Stimulated activated CD4-positive, alpha-beta T cell treated with anti-CD3 and anti-CD28 coated beads, Interleukin-12 subunit alpha, Interleukin-12 subunit beta, amount 100 ng/mL, for 4 hours (primary cell): ENCODE results near the gene EPS15.
"Not testable (repeated sequence)": the region's sequence is repeated elsewhere in the genome, so short reads cannot be mapped to it uniquely, and the experiment has no call there.

Source experiments
- DNase-seq: peaks from one replicate; pipeline ENCODE4 v3.0.0-alpha.2; 2020

The EPS15 gene

DNA sequence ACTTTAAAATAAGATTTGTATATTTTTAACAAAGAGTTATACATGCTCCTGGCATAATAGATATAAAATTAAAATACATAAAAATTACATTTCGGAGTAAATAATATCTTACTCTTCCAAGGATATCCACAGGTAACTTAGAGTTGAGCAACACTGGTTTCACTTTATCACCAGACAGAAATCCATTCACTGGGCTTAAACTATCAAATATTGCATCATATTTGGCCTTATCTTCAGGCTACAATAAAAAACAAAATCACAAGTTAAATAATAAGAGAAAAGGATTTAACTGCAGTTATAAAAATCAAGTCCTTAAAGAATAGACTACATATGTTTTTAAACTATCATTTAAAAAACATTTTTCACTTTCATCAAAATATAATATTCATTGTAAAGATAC is 55.5 kb downstream of the EPS15 start:
- no peak for DNase-seq

DNA sequence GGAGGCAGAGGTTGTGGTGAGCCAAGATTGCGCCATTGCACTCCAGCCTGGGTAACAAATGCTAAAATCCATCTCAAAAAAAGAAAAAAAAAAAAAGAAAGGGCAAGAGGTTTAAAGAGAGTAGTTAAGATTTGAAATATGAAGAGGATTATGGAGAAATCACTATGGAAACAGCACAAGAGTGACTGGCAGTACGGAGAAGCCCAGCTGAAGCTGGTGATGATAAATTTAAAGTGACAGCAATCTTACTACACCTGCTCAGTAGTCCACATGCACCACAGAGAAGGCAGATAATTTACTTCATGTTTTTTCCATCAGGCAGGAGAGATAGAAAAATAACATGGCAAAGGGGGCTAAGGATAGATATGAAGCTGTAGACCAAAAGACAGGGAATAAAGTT is 56.8 kb downstream of the EPS15 start:
- DNase-seq, result not testable (repeated sequence)

DNA sequence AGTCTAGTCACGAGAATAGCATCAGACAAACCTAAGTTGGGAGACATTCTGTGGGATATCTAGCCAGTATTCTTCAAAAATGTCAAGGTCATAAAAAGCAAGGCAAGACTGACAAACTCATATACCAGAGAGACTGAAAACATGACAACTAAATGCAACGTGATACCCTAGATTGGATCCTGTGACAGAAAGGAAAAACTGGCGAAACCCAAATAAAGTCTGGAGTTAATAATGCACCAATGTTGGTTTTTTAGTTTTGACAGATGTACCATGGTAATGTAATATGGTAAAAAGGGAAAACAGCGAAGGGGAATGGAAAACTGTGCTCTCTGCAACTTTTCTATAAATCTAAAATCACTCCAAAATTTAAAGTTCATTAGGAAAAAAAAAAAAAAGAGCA is 64.5 kb downstream of the EPS15 start:
- DNase-seq, result no peak

DNA sequence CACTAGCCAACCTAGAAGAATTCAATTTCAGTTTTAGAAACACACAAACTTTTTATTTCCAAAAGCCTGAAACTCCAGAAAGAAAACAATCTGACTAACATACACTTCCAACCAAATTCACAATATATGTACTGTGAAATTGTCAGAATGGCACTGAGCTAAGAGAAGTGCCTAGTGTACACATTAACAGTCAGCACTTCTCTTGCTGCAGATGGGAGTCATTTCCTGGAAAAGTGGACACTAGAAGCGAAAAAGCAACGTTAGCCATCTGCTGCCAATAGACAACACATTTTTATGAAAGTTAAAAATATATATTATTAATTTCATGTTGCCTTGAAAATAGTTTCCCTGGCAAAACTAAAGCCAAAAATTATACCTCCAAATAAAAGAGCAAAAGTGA is 66.1 kb downstream of the EPS15 start:
- DNase-seq, result no peak

DNA sequence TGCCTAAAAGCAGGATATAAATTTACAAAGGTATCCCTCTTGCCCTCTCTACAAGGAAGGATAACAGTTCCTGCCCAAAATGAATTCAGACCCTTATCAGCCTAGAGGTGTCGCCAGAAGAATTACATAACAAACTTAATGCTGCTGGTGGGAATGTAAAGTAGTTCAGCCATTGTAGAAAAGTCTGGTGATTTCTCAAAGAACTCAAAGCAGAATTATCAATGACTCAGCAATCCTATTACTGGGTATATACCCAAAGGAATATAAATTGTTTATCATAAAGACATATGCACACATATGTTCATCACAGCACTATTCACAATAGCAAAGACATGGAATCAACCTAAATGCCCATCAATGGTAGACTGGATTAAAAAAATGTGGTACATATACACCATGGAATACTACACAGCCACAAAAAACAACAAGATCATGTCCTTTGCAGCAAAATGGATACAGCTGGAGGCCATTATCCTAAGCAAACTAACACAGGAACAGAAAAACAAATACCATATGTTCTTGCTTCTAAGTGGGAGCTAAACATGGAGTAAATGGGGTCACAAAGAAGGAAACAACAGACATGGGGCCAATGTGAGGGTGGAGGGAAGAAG is 70.1 kb downstream of the EPS15 start:
- DNase-seq, result not testable (repeated sequence)

DNA sequence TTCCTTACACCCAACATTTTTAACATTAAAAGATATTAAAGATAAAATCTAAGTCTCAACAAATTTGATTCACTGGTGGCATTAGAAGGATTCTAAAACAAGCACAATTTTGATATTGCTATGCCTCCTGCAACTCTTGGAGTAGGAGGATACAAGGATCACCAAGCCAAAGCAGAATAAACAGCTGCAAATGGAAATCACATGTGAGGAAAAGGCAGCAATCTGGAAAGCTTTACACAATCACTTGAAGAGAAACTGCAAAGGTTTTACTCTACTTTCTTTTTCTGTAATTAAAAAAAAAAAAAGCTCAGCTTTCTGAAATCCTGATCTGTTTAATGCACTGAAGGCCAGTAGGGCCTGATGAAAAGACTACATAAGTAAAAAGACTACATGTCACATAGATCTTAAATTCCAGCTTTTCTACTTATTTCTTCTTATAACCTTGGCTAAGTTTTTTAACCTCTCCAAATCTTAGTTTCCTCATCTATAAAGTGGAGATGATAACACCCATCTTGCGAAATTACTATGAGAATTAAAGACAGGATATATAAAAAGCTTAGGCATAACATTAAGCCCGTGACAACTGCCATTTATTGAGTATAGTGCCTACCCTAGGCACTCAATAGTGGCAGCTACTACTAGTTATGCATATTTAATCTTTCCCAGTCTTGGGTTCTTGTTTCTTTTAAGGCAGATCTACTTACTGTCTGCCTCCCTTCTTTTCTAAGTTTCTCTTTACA is 73.5 kb downstream of the EPS15 start:
- no peak for DNase-seq

DNA sequence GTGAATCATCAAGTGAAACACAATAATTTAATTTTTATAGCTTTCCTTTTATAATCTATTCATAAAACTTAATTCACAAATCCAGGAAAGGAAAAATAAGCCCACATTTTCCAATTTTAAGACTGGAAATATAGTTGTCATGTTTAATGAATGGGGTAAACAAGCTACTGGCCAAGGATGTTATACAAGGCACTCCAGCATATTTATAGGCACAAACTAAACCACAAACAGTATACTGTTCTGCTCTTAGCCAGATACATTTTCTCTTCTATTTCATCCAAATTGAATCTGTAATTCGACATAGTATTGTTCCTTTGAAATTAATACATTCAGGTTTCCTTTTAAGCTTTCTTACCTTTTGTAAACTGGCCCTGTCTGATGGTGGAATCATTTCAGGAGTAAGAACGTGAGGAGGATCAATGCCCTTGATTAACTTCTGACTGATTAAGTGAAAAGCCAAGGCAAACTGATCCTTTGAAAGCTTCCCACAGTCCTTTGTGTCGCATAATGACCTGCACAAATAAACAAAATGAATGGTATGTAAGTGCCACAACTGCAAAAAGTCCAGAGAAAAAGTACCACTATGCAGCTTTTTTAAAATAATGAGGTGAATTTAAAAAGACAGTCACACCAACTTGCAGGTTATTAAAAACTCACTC is 74.4 kb downstream of the EPS15 start:
- DNase-seq, result no peak

DNA sequence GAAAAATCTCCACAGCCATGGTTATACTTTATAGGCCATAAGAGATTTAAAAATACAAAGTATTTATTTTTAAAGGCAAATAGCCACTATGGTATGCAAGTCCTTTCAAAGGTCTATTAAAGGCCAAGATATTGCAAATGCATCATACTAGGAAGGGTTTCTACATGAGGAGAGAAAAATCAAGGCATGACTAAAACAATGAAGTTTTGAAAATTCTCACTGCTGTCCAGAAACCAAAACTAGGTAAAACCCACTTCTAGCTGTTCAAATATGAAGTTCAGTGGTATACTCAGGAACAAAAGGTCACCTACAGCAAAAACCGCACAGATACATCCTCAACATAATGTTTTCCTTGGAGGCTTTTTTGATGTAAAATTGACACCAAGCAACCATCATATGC is 75.0 kb downstream of the EPS15 start:
- DNase-seq, result no peak

DNA sequence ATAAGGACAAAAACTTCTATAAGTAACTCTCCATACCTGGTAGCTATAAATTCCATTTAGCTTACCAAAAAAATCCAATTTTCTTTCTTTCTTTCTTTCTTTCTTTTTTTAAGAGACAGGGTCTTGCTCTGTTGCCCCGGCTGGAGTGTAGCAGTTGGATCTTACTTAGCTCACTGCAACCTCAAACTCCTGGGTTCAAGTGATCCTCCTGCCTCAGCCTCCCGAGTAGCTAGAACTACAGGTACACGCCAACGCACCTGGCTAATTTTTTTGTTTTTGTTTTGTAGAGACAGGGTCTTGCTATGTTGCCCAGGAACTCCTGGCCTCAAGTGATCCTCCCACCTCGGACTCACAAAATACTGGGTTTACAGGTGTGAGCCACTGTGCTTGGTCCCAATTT is 75.5 kb downstream of the EPS15 start:
- no peak for DNase-seq

DNA sequence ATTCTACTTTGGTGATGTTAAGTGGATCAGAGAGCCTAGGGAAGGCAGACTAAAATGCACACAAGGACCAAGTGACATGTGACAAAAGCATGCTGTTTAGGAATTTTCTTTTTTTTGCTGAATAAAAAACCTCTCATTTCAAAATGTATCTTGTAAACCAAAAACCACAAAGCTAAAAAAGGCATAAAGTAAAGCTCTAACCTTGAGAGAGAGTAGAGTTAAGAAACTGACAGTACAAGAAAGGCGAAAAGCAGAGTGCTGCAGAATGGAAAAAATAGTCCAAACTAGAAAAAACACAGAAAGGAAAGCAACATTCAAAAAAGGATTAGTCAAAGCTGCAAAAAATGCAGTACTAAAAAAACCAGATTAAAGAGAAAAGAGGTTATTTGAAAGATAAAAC is 76.5 kb downstream of the EPS15 start:
- no peak for DNase-seq

DNA sequence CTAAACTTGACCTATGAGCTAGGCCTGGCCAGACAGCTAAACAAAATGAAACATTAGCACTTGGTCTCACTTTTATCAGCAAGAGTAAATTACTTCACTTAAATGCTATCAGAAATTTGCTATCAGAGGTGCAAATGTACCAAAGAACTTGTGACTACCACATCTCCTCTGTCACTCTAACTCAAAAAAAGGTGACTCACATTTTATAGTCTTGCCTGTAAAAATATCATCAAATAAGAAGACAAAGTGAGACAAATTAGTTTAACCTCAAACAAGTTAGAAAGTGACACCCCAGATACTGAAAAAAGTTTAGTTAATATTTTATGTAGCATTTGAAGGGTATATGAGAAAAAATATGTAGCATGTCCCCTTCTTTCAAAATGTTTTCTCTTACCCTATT is 76.9 kb downstream of the EPS15 start:
- DNase-seq, result no peak

DNA sequence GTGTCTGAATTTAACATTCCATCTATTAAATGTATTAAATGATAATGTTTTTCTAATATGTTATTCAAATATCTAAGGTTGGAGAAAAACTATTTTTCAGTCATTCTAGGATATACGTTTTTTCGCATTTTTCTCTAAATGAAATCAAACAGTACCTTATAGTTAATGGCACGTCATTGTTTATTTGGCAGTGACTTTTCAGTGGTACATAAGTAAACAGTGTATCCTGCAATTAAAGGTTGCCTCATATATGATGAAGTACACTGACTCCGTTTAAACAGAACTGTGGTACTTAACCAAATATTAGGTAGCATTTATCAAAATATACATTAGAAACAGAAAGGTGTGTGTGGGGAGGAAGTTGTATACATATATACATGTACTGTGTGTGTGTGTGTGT is 79.2 kb downstream of the EPS15 start:
- DNase-seq, result no peak

DNA sequence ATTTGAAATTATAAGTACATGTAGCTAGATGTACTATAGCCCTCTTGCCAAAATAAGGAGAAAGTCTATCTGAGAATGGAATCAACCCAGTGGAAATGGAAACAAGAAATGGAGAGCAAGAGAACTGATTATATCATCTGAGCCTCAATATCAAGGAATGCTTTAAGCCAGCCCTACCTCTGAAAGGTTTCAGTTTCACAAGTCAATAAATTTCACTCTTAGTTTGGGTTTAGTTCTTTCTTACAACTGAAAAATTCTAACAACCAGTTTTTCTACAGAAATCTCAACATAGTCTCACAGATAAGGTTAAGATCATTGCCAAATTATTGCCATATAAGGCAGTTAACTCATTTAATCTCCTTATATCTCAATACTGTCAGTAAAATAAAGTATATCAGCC is 80.0 kb downstream of the EPS15 start:
- DNase-seq, result no peak

DNA sequence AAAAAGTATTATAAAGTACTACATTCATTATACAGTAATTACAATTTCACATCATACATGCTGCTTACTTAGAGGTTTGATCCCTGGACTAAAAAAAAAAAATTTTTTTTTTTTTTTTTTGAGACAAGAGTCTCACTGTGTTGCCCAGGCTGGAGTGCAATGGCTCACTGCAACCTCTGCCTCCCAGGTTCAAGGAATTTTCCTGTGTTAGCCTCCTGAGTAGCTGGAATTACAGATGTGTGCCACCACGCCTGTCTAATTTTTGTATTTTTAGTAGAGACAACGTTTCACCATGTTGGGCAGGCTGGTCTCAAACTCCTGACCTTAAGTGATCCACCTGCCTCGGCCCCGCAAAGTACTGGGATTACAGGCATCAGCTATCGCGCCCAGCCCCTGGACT is 81.7 kb downstream of the EPS15 start:
- not testable (repeated sequence) for DNase-seq

DNA sequence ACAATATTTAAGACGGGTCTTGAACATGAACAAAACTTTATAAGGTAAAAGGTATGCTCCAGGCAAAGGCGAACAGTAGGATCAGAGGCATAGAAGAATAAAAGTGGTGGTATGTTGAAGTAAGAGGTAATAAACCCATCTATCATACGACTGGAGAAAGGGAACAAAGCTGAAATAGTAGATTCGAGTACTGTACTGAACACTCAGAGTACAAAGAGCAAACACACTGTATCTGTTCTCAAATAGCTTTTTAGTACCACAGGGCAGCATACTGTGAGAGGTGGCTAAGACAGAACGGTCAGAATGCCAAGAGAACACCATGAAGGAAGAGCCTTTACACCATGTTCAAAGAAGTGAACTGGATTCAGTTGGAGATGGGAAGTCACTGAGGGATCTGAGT is 83.2 kb downstream of the EPS15 start:
- DNase-seq, result no peak

DNA sequence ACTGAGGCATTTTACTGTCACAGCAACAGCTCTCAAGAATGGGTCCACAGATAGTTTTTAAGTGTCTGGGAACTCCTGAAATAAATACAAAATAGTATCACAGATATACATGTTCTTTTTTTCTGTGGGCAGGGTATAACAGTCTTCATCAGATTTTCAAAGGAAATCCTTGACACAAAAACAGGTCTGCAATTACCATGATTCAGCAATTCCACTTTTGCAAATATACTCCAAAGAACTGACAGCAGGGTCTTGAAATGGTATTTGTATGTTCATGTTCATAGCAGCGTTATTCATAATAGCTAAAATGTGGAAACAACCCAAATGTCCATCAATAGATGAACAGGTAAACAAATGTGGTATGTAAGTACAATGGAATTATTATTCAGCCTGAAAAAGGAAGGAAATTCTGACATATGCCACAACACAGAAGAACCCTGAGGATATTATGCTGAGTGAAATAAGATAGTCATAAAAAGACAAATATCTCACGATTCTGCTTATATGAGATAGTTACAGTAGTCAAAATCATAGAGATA is 85.0 kb downstream of the EPS15 start:
- DNase-seq, result no peak

DNA sequence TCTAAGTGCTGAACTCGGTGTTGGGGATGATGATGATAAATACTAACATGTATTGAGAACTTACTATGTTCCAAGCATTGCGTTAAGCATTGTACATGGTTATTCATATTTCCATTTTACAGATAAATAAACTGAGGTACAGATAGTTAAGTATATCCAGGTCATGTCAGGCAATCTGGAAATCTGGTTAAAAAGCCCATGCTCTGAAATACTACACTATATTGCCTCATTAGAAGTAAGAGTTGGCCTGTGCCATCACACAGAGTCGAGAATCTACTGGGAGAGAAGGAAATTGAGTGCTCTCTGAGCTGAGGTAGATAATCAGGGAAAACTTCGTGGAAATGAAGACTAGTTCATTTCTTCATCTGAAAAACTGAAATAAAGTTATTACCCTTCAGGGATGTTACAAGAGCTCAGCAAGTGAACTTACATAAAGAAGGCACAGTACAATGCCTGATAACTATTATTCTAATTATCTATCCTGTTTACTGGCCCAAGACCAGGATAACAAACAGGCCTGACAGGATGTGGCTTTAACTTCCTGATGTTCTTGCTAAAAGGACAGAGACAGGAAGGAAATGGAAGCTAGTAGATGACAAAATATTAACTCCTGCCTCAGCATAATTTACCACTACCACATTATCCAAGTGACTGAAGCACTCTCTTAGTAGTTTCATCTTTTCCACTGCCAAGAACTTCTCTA is 85.6 kb downstream of the EPS15 start:
- DNase-seq, result no peak

DNA sequence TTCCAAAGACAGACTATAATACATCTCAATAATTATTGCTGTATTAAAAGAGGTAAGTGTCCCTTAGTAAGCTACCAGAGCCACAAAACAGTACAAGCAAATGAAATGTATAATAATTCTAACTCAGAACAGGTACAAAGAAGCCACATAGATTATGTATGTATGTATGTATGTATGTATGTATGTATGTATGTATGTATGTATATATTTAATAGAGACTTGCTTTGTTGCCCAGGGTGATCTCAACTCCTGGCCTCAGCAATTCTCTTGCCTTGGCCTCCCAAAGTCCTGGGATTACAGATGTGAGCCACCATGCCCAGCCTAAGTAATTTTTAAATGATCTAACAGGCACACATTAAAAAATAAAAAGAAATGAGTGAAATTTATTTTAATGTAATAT is 86.9 kb downstream of the EPS15 start:
- DNase-seq, result no peak

DNA sequence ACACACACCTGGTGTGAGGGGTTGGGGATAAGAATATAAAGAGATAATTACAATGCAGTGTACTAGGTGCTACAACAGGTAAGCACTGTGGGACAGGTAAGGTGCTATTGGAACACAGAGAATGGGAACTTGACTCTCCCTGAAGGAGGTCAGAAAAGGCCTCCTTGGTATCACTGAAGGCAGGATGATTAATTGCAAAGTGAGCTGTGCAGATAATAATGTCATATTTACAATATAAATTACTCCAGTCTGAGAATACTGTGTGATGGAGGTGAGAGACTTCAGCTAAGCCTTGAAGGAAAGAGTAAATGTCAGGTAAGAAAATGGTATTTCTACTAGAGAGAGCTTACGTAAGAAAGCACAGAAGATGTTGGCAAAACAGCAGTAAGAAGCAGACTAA is 91.6 kb downstream of the EPS15 start:
- no peak for DNase-seq

DNA sequence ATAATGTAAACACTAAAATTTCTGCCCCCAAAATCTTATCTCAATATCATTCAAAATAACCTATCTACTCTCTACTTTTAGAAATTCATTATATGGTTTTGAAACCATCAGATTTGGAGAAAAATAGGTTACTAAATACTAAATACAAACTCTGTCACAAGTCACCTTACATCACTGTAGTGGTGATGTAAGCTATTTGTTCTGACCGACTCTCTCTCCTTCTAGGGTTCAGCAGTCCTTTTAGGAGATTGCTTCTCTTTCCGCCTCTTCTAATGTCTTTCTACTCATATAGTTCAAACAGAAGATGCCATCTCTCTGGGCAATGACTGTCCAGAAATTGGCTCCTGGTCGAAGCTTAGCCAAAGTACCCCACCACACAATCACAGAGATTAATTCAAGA is 93.1 kb downstream of the EPS15 start:
- no peak for DNase-seq

DNA sequence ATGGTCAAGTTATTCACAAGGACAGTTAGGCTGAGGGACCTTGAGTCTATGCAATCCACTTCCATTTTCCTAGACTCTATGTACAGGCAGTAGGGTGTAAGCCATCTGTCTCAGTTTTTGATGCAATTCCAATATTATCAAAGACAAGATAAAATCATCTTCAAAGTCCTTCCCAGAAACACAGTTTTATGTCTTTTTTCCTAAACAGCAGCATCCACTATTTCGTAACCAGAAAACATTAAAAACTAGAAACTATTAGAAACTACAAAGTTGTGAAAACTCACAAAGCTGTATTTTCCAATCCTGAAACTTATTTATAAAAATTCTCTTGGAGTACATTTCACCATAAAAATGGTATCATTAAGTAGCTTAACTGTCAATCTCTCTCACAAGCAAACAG is 93.8 kb downstream of the EPS15 start:
- no peak for DNase-seq

DNA sequence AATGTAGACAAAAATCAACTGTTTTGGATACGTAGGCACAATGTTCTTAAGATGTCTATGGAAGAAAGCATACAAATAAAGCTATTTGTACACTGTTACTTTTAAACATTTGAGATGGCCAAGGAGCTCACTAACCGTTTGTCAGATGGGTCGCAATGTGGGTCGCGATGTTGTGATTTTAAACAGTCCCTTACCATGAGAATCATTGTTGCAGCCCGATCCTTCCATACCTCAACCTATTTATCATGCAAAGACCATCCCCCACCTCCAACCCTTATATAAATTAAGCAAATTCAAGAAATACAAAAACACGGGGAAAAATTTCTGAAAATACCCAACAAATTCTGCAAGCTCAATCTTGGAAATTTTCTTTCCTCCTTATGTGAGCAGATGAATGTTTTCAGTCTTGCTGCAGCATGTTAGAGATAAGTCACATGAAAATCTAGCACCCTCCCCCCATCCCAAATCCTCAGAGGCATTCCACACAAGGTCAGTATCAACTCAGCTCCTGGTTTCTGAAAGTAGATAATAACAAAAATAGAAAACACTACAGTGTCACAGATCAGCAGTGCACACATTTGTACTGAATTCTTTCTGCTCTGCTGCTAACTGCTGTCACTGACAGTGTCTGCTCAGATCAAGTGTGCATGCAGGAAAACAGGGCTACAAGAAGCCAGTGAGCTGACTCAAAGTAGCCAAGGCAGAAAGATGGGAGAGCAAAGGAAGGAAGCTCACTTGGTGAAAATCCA is 95.8 kb downstream of the EPS15 start:
- DNase-seq, result no peak
